Ovary (tissue), 9 donors: Measurements from ENCODE around the gene THSD4. TPM values are rescaled to one million over a fixed set of nuclear protein-coding genes. Genes with fewer than 3 reads are reported as not detected.

Source experiments
- DNase-seq, 5 donors: peaks; one replicate each; pipeline ENCODE4 v3.0.0-alpha.2; 2019 to 2020
- H3K27ac ChIP-seq, 2 donors: fragments of 200-600 bp; one replicate each; pipeline versions ENCODE4 v1.5.1 to v1.8.0; 2019 to 2022
- H3K27me3 ChIP-seq: fragments of 200-600 bp; one replicate; pipeline ENCODE4 v1.8.0; 2022
- H3K36me3 ChIP-seq: fragments of 200-600 bp; sonication (generic); one replicate; pipeline ENCODE4 v1.5.1; 2019
- H3K4me1 ChIP-seq: one replicate; pipeline ENCODE4 v1.8.1; 2013; ENCODE audit warnings: mild to moderate bottlenecking, moderate library complexity; ENCODE audit not compliant: insufficient read depth
- H3K4me3 ChIP-seq: fragments of 200-600 bp; sonication (generic); one replicate; pipeline ENCODE4 v1.5.1; 2017
- H3K9me3 ChIP-seq, 2 donors: fragments of 200-600 bp in 1 of 2; sonication (generic) in 1 of 2; one replicate each; pipeline versions ENCODE4 v1.5.1 to v1.8.1; 2013 to 2019; ENCODE audit warnings: mild to moderate bottlenecking in 1 of 2, moderate library complexity in 1 of 2
- CTCF ChIP-seq, 3 donors: fragments of 450-650 bp in 2 of 3; fragments of 200-600 bp in 1 of 3; IDR thresholded peaks; one replicate each; pipeline versions ENCODE4 v1.5.1 to v1.8.0; 2016 to 2022; ENCODE audit warnings: antibody characterized with exemption in 3 of 3, mild to moderate bottlenecking in 1 of 3
- EP300 ChIP-seq: sonication (generic); formaldehyde crosslinking; IDR thresholded peaks from one replicate; pipeline ENCODE4 v1.6.1; 2017; ENCODE audit warnings: antibody characterized with exemption
- POLR2A ChIP-seq: fragments of 450-650 bp; IDR thresholded peaks from one replicate; pipeline ENCODE4 v1.6.1; 2017; ENCODE audit warnings: antibody characterized with exemption, mild to moderate bottlenecking, moderate library complexity
- WGBS, 3 donors: extraction: QIAGEN DNeasy Blood & Tissue Kit in 1 of 3; methylation state at CpG; one replicate each; pipeline versions ENCODE4 v1.1.5 to v1.1.7; 2013 to 2017; 5-methylcytosine and 5-hydroxymethylcytosine counted together
- intact Hi-C, 4 donors: fragments of 100-400 bp; cut with DNase I; formaldehyde crosslinking; loops; one replicate each; pipeline versions ENCODE4 v1.11.0 to v1.15.1; 2022 to 2023
- polyA plus RNA-seq, 2 donors: library from polyadenylated mRNA; stranded (reverse); fragments of 200-250 nt in 1 of 2; fragments of 350-450 nt in 1 of 2; fragmentation: Illumina TruSeq in 1 of 2; extraction: RNeasy Lipid Tissue Mini Kit (QIAGEN cat#74804) in 1 of 2; gene quantifications; one replicate each; pipeline ENCODE4 v1.2.3, GENCODE V29; 2013 to 2014
- total RNA-seq, 7 donors: library from RNA; depleted of rRNA in 2 of 7; stranded (reverse); fragments of >200 nt in 2 of 7; fragmentation: NEBNext Ultra II Directional in 3 of 7; extraction: Animal tissue kit (Norgen Biotek cat#: 25700) in 3 of 7; gene quantifications; one replicate each; pipeline versions ENCODE4 v1.1.0 to v1.2.4, GENCODE V29; 2016 to 2023
- donor health status: DM: no; HTN: no; CAD: no; lungs with moderate emphysema.
- donor health status: DM: no; HTN: no; CAD: no.
- donor health status: Bipolar disorder and iron deficiency.
- donor health status: DM: yes; HTN: yes; CAD: no.
- donor health status: DM: no; HTN: no; CAD: no.
- donor health status: DM: yes; HTN: yes; CAD: no.

Gene THSD4
- total and polyA plus RNA-seq, 9 donors: 3.2 to 53.4 (median 13.5) TPM

GRCh38 chr15:71110405-71111180, 4.7 kb upstream of the THSD4 start:
- H3K27me3 ChIP-seq: no peaks in the 10 kb centered on the region
- WGBS, 3 donors: 90 to 94% (median 92%) methylated on average over 13 of the region's 13 CpGs
- no peaks in the 10 kb centered on the region for H3K4me1 ChIP-seq
- TF ChIP-seq CTCF (IDR thresholded peaks at IDR 0.05) (no peak), POLR2A (no peak), EP300 (no peak)
- no peak overlapping the region for H3K4me3 ChIP-seq
- H3K9me3 ChIP-seq: no peaks in the 10 kb centered on the region
- intact Hi-C loops: loop anchor here in 3 of 4 donors (5.0 to 10.0 kb wide), 3 partner anchors 274 to 334 kb away; no protein-coding TSS in a partner anchor
- no peak overlapping the region for H3K27ac ChIP-seq
- no peak for DNase-seq
- no peaks in the 10 kb centered on the region for H3K36me3 ChIP-seq

- no peaks in the 10 kb centered on the region for H3K4me1 ChIP-seq
- H3K4me3 ChIP-seq: no peak overlapping the region
- intact Hi-C loops: loop anchor here in 3 of 4 donors (5.0 to 10.0 kb wide), 3 partner anchors 274 to 334 kb away; no protein-coding TSS in a partner anchor
- no peaks in the 10 kb centered on the region for H3K36me3 ChIP-seq
- WGBS, 3 donors: 81 to 84% (median 83%) methylated on average over 1 of the region's 1 CpG
- H3K27me3 ChIP-seq: no peaks in the 10 kb centered on the region
- TF ChIP-seq EP300 (no peak), POLR2A (no peak), CTCF (IDR thresholded peaks at IDR 0.05) (no peak)
- no peak overlapping the region for H3K27ac ChIP-seq
- H3K9me3 ChIP-seq: no peaks in the 10 kb centered on the region
- no peak for DNase-seq
These were observed 4.1 kb upstream of the THSD4 start for GRCh38 chr15:71111181-71111565.

GRCh38 chr15:71111950-71112349, 3.3 kb upstream of the THSD4 start:
- WGBS, 3 donors: 66 to 69% (median 68%) methylated on average over 4 of the region's 4 CpGs
- no peak for DNase-seq
- Histone ChIP-seq H3K4me1 (no peaks in the 10 kb centered on the region), H3K27ac (no peak overlapping the region), H3K9me3 (no peaks in the 10 kb centered on the region), H3K36me3 (no peaks in the 10 kb centered on the region), H3K4me3 (no peak overlapping the region), H3K27me3 (no peaks in the 10 kb centered on the region)
- TF ChIP-seq POLR2A (no peak), CTCF (IDR thresholded peaks at IDR 0.05) (no peak), EP300 (no peak)
- intact Hi-C loops: loop anchor here in 3 of 4 donors (5.0 to 10.0 kb wide), 3 partner anchors 273 to 333 kb away; no protein-coding TSS in a partner anchor

GRCh38 chr15:71112429-71112828, 2.8 kb upstream of the THSD4 start:
- 89 to 93% (median 89%) methylated on average over 2 of the region's 2 CpGs for WGBS, 3 donors
- intact Hi-C loops: loop anchor here in 3 of 4 donors (5.0 to 10.0 kb wide), 3 partner anchors 272 to 332 kb away; no protein-coding TSS in a partner anchor

More at GRCh38 chr15:71112429-71112828, 2.8 kb upstream of the THSD4 start:
- no peaks in the 10 kb centered on the region for H3K36me3 ChIP-seq
- no peak for DNase-seq
- no peaks in the 10 kb centered on the region for H3K4me1 ChIP-seq
- H3K4me3 ChIP-seq: no peak overlapping the region
- no peaks in the 10 kb centered on the region for H3K27me3 ChIP-seq
- no peaks in the 10 kb centered on the region for H3K9me3 ChIP-seq
- H3K27ac ChIP-seq: no peak overlapping the region
- no peak for TF ChIP-seq EP300
- TF ChIP-seq POLR2A: no peak
- no peak for TF ChIP-seq CTCF (IDR thresholded peaks at IDR 0.05)
